AG08395 (cell line): ENCODE measurements around the gene SLC27A5.
"Not testable (repeated sequence)": the region's sequence is repeated elsewhere in the genome, so short reads cannot be mapped to it uniquely, and the experiment has no call there.

Experiments
- DNase-seq: peaks from one replicate; pipeline ENCODE4 v3.0.0; 2012; ENCODE audit warnings: mixed read lengths, low spot score

SLC27A5 gene

DNA sequence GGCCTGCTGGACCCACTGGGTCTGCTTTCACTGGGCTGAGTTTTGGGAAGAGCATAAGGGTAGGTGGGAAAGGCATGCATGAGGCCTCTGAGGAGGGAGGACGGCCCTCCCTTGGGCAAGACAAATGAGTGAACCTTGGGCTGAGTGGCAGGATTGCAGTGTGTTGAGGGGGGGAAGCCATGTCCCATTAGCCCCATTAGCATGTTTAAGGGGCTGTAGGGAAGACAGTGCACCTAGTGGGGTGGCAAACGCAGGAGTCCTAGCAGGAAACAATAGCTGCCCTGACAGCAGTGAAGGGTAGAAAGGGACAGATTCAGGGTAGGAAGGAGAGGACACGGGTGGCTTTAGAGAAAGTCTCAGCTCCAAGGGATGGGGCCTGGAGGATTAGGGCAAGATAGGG lies 10.9 kb upstream of the SLC27A5 start:
- no peak for DNase-seq

- DNase-seq = no peak
Measured at GRCh38 chr19:58521651-58522050, 9.9 kb upstream of the SLC27A5 start.

DNA sequence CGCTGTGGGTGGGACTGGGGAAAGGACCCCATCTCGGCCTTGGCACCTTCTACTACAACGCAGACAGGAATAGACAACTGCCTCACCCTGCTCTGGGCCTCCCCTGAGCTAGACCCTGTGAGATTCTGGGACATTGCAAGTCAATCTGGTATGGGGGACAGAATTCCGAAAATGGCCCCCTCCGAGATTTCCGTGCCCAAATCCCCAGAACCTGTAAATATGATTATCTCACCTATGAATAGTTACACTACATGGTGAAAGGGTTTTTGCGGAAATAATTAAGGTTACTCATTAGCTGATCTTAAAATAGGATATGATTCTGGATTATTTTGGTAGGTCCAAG lies 8.4 kb upstream of the SLC27A5 start:
- no peak for DNase-seq

DNA sequence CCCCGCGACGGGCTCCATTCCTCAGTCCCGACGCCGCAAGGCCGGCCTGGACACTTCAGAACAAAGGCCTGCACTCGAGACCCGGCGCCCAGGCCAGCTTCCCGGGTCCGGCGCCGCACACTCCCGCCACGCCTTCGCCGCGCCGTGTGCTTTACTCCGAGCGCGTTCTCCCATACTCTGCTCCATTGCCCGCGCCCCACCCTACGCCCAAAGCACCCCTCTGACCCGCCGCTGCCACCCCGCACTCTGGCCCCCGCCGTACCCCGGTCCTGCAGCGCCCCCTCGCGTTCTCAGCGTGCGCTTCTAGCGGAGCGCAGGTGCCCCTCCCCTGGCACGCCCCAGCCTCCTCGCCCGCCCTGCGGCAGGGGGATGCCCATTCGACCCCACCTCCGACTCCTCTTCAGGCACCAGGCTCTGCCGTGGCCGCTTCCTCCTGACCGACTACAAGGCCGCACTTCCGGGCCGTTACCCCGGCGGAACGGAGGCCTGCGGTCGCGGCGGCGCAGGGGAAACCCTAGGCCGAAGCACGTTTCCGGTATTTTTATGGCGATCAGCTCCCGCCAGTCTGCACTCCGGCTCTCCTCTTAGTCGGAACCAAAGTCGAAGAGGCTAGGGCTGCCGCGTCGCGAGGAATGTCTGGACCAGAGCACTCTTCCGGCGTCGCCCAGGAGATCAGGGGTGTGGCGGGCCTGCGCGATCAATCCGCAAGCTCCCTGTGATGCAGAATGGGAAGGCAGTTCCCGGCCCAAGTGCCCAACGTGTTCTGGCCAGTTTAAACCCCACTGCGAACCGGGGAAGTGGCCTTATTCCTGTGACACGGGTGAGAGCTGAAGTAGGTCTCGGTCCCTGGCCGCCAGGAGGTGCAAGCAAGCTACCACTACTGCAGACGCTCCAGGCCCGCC lies 7.8 kb upstream of the SLC27A5 start, which contains the start of gene ZBTB45:
ZBTB45 (minus strand) TSS at position 456 of the 902 bp plus-strand sequence. CDS start 2,137 bp downstream, outside the sequence.
- DNase-seq = peak; percentile 92

GRCh38 chr19:58519087-58519354 lies 7.2 kb upstream of the SLC27A5 start:
- peak; percentile 80 for DNase-seq

DNA sequence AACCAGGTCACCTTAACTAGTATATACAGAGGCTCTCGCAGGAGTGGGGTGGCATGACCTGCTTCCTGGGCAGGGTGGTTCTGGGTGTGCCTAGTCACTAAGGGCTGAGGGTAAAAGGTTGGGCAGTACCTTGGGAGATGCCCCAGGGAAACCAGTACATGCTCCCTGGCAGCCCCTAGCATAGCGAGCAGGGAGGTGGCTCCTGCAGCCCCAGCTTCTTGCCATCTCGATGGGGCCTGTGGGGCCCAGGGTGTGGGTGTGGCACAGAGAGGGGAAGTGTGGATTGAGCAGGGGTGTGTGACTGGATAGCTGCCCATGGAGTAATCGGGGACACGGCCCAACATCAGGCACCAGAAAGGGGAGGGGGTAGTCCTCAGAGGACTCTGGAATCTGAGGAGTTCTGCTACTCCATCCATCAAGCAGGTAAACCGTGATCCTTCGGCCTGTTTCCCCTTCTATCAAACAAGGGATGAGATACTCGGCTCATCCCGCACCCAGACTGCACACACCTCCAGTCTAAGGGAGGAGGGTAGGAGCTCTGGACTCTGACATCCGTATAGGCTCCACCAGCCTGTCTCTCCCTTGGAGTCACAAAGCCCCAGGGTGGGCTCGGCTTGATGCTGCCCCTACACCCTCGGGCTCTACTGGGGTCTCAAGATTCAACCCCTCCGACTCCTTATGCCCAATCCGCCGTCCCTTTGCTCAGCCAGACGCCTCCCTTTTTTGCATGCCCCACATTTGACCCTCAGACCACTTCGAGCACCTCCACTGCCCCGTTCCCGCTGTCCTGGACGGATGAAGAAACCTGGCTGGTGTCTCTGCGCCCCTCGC lies 6.7 kb upstream of the SLC27A5 start:
- DNase-seq = peak; percentile 15

DNA sequence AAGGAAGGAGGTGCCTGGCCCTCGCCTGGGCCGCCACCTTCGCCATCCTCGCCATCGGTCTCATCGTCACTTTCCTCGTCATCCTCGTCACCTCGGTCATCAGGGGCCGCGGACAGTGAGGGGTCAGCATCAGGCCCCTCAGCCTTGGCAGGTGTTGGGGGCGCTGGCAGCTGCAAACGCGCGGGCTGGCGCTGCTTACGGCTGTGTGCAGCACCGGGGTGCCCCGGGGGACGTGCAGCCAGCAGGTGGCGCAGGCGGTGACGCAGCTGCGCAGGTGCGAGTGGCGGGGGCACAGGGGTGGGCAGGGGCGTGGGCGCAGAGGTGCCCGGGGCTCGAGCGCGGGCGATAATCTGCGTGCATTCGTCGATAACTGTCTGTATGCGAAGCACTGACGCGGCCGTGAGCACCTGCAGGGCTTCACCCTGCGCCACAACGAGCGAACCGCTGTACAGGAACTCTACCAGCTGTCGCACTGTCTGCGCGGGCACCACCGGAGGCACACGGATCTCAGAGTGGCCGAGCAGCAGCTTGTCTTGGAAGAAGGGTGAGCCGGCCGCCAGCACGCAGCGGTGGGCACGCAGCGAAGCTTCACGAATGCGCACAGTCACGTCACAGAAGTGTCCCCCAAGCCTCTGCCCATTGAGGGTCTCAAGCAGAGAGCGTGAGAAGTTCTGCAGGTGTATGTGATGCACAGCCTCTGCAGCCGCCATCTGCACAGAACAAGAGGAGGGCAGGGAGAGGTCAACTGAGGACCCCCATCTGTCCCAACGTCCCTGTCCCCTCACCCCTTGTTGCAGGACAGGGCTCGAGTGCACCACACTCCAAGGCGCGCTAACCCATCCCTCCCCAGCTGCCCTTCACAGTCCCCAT lies 5.4 kb upstream of the SLC27A5 start:
- DNase-seq = no peak

DNA sequence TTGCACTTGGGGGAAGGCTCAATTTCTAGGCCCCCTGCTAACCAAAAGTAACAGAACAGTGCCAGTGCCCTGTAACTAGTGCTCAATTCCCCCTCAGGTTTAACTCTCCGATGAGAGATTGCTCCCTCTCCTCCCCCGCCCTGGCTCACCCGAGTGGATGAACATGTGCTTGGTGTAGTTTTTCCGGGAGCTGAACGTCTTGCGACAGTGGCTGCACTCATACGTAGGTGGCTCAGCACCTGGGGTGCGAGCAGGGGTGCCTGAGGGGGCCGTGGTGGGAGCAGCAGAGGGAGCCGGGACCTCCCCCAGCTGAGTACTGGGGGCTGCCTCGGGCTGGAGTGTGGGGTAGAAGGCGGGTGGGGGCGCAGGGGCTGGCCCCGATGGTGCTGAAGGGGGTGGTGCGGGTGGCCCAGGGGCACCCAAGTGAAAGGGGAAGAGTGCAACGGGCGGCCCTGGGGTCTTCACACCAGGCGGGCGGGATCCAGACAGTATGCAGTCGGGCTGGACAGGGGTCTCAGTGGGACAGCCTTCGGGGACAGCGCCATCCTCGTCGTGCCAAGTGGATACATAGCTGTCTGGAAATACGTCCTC lies 4.5 kb upstream of the SLC27A5 start:
- no peak for DNase-seq

DNA sequence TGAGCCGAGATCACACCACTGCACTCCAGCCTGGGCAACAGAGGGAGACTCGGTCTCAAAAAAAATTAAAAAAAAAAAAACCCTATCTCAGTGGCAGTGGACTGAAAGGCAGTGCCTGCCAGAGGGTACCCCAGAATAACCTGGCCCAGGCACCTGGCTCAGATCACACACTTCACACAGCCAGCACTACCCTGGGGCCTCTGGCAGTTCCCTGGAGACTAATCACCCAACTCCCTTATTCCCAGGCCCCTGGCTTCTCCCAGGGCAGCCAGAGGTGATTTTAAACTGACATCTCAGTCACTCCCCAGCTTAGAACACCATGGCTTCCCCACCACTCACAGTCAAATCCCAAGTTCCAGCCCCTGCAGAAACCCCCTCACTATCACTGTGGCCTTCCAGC lies 3.5 kb upstream of the SLC27A5 start:
- DNase-seq = no peak

GRCh38 chr19:58514564-58515022 lies 2.8 kb upstream of the SLC27A5 start:
- no peak for DNase-seq

GRCh38 chr19:58513694-58514563 lies 2.1 kb upstream of the SLC27A5 start:
- peak; percentile 87 for DNase-seq

- DNase-seq = no peak
Measured at GRCh38 chr19:58513213-58513693, 1.5 kb upstream of the SLC27A5 start.

DNA sequence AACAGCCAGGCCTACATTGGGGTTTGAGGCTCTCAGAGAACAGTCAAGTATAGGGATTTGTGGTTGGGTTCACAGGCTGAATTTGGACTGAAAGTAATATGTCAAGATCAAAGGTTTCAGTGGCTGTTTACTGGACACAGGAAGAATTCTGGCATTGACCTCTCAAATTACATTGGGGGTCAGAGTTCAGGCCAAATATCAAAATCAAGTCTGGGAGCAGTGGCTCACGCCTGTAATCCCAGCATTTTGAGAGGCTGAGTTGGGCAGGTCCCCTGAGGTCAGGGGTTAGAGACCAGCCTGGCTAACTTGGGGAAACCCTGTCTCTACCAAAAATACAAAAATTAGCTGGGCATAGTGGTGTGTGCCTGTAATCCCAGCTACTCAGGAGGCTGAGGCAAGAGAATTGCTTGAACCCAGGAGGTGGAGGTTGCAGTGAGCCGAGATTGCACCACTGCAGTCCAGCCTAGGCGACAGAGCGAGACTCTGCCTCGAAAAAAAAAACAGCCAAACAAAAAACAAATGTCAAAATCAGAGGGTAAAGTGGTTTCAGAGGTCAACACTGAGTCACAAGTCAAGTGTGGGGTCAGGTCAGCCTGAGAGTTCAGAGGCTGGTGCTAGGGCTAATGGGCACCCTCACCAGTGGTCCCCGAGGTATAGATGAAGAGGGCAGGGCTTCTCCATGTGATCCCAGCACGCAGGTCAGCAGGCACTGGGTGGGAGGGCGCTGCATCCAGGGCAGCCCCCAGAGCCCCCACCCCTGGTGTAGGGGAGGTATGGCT lies 1.5 kb downstream of the SLC27A5 start:
- no peak for DNase-seq

- no peak for DNase-seq
Measured at GRCh38 chr19:58509731-58510083, 2.1 kb downstream of the SLC27A5 start.

GRCh38 chr19:58507602-58508223 lies 4.1 kb downstream of the SLC27A5 start:
- DNase-seq = not testable (repeated sequence)

GRCh38 chr19:58500242-58500641 lies 11.6 kb downstream of the SLC27A5 start:
- no peak for DNase-seq

- peak; percentile 100 for DNase-seq
Measured at GRCh38 chr19:58499021-58499927, 12.5 kb downstream of the SLC27A5 start.

DNA sequence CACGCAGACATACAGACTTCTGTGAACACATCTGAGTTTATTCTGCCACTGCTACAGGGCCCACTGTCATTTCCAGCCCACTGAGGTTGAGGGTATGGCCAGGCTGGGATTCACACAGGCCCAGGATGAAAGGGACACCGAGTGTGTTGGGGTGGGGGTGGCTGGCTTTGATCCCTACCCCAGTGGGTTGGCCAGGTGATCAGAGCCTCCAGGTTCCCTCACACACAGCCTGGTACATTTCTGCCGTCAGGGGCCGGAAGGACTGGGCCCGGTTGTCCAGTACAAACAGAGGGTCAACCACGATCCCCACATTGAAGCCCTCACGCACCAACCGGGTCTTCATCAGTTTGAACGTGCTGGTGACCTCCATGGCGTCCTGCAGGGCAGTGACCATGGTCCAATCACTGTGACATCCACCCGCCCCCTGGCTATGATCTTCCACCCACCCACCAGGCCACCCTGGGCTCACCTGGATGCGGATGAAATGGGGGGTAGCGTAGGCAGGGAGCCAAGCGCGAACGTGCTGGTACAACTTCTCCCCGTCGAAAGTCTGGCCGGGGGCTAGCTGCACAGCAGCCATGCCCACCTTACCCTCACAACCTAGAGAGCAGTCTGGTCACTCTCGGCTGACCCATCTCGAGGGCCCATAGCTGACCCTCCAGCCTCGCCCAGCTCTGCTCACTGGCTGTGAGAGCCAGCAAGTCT lies 13.3 kb downstream of the SLC27A5 start:
- DNase-seq = no peak
